ENCODE results near the gene FBXO31. TPM values are rescaled to one million over a fixed set of nuclear protein-coding genes. Genes with fewer than 3 reads are reported as not detected.

The FBXO31 gene
- total and polyA plus RNA-seq, 2 donors (not counting 3 experiments of a cell fraction or from before 2014, with no cell fraction given), result 17.1 to 31.8 TPM

DNA sequence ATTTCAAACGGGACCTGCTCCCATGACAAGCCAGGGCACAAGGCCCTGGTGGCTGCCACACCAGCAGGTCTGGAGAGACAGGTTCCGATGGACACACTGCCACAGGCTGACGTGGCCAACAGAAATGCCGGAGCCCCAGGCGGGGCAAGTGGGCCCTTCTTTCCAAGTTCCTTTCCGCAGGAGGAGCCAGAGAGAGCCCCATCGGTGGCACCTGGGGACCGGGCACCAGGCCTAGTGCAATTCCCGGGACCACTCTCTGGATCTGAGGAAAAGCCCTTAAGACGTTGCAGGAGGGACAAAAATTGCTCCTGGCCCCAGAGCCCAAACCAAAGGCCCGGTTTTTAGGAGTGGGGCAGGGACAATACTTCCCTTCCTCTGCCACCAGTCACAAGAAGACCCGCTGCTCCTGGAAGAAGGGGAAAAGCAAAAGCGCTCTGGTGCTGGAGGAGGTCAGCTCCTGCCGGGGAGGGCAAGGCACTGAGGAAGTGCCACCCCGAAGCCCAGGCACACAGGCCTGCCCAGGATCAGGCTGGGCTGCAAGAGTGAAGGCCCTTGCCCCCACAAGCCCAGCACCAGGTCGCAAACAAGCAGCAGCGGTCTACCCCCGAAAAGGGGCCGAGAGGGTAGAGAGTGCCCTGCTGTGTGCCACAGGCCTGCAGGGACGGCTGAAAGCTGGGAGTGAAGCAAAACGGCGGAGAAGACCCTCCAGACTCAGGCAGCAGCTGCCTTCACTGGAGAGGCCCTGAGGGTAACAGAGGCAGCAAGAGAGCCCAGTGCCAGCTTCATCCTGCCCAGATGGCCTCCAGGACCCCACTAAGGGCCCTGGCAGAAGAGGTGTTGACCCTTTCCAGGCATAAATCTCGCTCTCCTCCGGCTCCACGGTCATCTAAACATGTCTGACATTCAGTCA, 37.7 kb upstream of the FBXO31 start:
- intact Hi-C loops (cut with micrococcal nuclease) (no loop called here), dilution Hi-C loops (cut with MboI; ENCODE audit: extremely low pct_ligation_motif_present, low sequenced_read_pairs) (no loop called here)
- Histone ChIP-seq H3K9me3 (replicated peaks; ENCODE audit: control insufficient read depth, insufficient read depth, low read length) (no peaks in the 10 kb centered on the region), H3K79me2 (ENCODE audit: control insufficient read depth, insufficient read depth, low read length) (no peaks in the 10 kb centered on the region), H3K9ac (replicated peaks; ENCODE audit: extremely low read depth, insufficient read depth, low read length) (no peak overlapping the region), H2AFZ (ENCODE audit: low read depth, low read length) (no peak overlapping the region), H3K27me3 (ENCODE audit: control insufficient read depth in 2 of 2, insufficient read depth in 2 of 2, low read length in 2 of 2) (no peaks in the 10 kb centered on the region), H3K4me2 (ENCODE audit: insufficient read depth, low read length) (no peak overlapping the region), H3K9me1 (replicated peaks; ENCODE audit: control insufficient read depth, extremely low read depth, insufficient read depth, low read length) (no peaks in the 10 kb centered on the region), H4K20me1 (replicated peaks; ENCODE audit: control insufficient read depth, extremely low read depth, insufficient read depth, low read length) (no peaks in the 10 kb centered on the region), H3K36me3 (ENCODE audit: control insufficient read depth in 2 of 2, extremely low read depth in 1 of 2, insufficient read depth in 2 of 2, low read length in 2 of 2) (peaks cover 3 to 39% of the 10 kb centered on the region in 2 experiments), H3K4me1 (ENCODE audit: control insufficient read depth, extremely low read depth, insufficient read depth, low read length) (no peaks in the 10 kb centered on the region), H3K4me3 (replicated peaks in 1 of 3; ENCODE audit: insufficient read depth in 1 of 3, low read depth in 1 of 3, low read length in 3 of 3) (no peak overlapping the region), H3K27ac (ENCODE audit: insufficient read depth, low read depth, low read length) (no peak overlapping the region)
- CTCF ChIA-PET, result interaction anchor here (0.6 to 1.5 kb wide), 5 partner anchors 14 to 215 kb away, joined by 3 to 6 read pairs (median 4); no protein-coding TSS in a partner anchor
- POLR2A ChIA-PET, result no interaction called here
- no peak for TF ChIP-seq POLR2A (IDR thresholded peaks at IDR 0.05; ENCODE audit: low read depth, low read length)
- TF ChIP-seq MYC (IDR thresholded peaks at IDR 0.05; ENCODE audit: low read depth, low read length), result no peak
- TF ChIP-seq, protein P1, sequence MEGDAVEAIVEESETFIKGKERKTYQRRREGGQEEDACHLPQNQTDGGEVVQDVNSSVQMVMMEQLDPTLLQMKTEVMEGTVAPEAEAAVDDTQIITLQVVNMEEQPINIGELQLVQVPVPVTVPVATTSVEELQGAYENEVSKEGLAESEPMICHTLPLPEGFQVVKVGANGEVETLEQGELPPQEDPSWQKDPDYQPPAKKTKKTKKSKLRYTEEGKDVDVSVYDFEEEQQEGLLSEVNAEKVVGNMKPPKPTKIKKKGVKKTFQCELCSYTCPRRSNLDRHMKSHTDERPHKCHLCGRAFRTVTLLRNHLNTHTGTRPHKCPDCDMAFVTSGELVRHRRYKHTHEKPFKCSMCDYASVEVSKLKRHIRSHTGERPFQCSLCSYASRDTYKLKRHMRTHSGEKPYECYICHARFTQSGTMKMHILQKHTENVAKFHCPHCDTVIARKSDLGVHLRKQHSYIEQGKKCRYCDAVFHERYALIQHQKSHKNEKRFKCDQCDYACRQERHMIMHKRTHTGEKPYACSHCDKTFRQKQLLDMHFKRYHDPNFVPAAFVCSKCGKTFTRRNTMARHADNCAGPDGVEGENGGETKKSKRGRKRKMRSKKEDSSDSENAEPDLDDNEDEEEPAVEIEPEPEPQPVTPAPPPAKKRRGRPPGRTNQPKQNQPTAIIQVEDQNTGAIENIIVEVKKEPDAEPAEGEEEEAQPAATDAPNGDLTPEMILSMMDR (IDR thresholded peaks at IDR 0.05; ENCODE audit: extremely low read depth in 1 of 2, insufficient read depth in 1 of 2, low read depth in 1 of 2, low read length in 2 of 2), result no peak
- no peak for TF ChIP-seq JUN (IDR thresholded peaks at IDR 0.05; ENCODE audit: borderline replicate concordance, insufficient read depth, insufficient read length, low read depth)
- TF ChIP-seq, protein P2, sequence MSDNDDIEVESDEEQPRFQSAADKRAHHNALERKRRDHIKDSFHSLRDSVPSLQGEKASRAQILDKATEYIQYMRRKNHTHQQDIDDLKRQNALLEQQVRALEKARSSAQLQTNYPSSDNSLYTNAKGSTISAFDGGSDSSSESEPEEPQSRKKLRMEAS (IDR thresholded peaks at IDR 0.05; ENCODE audit: insufficient read depth, insufficient read length), result no peak
- no peak for TF ChIP-seq POLR2AphosphoS5 (IDR thresholded peaks at IDR 0.05; ENCODE audit: insufficient read depth, low read depth, low read length)
- TF ChIP-seq FOS (IDR thresholded peaks at IDR 0.05; ENCODE audit: borderline replicate concordance, insufficient read depth, low read length), result no peak
- FAIRE-seq (no peak), DNase-seq (ENCODE audit: low read depth, low spot score) (no peak)
- BruUV-seq (replicated peaks), result no TSS peak

Data from endothelial cell of umbilical vein (primary cell).